Astrocyte (in vitro differentiated cells and primary cell): ENCODE results near the gene PSME3. TPM values are rescaled to one million over a fixed set of nuclear protein-coding genes. Genes with fewer than 3 reads are reported as not detected.

Source experiments
- DNase-seq: peaks from one replicate; pipeline ENCODE4 v3.0.0-alpha.2; 2010; ENCODE audit warnings: low read depth
- FAIRE-seq: peaks from 2 replicates; lab custom pipeline; 2011; peaks lifted over from hg19 to GRCh38; lab: Jason Lieb, UNC
- H2AFZ ChIP-seq: 2 replicates; pipeline ENCODE4 v1.6.0; 2012; ENCODE audit warnings: low read depth, low read length, inconsistent platforms
- H3K27ac ChIP-seq: 2 replicates; pipeline ENCODE4 v1.5.1; 2011; ENCODE audit warnings: low read depth, low read length, inconsistent platforms
- H3K27me3 ChIP-seq: 2 replicates; pipeline ENCODE4 v1.6.0; 2011; ENCODE audit warnings: low read length, inconsistent platforms; ENCODE audit not compliant: insufficient read depth
- H3K36me3 ChIP-seq: 2 replicates; pipeline ENCODE4 v1.5.1; 2011; ENCODE audit warnings: low read length, inconsistent platforms; ENCODE audit not compliant: insufficient read depth
- H3K4me1 ChIP-seq: 2 replicates; pipeline ENCODE4 v1.5.1; 2011; ENCODE audit warnings: low read length, inconsistent platforms; ENCODE audit not compliant: insufficient read depth
- H3K4me2 ChIP-seq: 2 replicates; pipeline ENCODE4 v1.6.0; 2012; ENCODE audit warnings: low read length, inconsistent platforms
- H3K4me3 ChIP-seq: 2 replicates; pipeline ENCODE4 v1.5.1; 2011; ENCODE audit warnings: low read depth, mild to moderate bottlenecking, low read length, inconsistent platforms; ENCODE audit not compliant: insufficient read depth
- H3K79me2 ChIP-seq: 2 replicates; pipeline ENCODE4 v1.6.0; 2012; ENCODE audit warnings: mild to moderate bottlenecking, low read length, inconsistent platforms; ENCODE audit not compliant: insufficient read depth
- H3K9ac ChIP-seq: 2 replicates; pipeline ENCODE4 v1.6.0; 2012; ENCODE audit warnings: mild to moderate bottlenecking, low read length, inconsistent platforms
- H3K9me3 ChIP-seq: 2 replicates; pipeline ENCODE4 v1.5.1; 2012; ENCODE audit warnings: low read depth, mild to moderate bottlenecking, low read length, inconsistent platforms; ENCODE audit not compliant: insufficient read depth
- H4K20me1 ChIP-seq: 2 replicates; pipeline ENCODE4 v1.6.0; 2012; ENCODE audit warnings: low read length, inconsistent platforms; ENCODE audit not compliant: insufficient read depth
- H3K27ac Mint-ChIP-seq: one replicate; pipeline ENCODE4 v1.8.0; 2021; ENCODE audit warnings: mild to moderate bottlenecking, mixed read lengths; ENCODE audit not compliant: unreplicated experiment
- H3K27me3 Mint-ChIP-seq: one replicate; pipeline ENCODE4 v1.8.0; 2021; ENCODE audit warnings: low read depth, mixed read lengths; ENCODE audit not compliant: unreplicated experiment
- H3K36me3 Mint-ChIP-seq: one replicate; pipeline ENCODE4 v1.8.0; 2021; ENCODE audit warnings: low read depth, mixed read lengths; ENCODE audit not compliant: unreplicated experiment
- H3K4me1 Mint-ChIP-seq: one replicate; pipeline ENCODE4 v1.8.0; 2021; ENCODE audit warnings: low read depth, mixed read lengths; ENCODE audit not compliant: unreplicated experiment
- H3K4me3 Mint-ChIP-seq: one replicate; pipeline ENCODE4 v1.8.0; 2021; ENCODE audit warnings: mild to moderate bottlenecking, moderate library complexity, mixed read lengths; ENCODE audit not compliant: unreplicated experiment
- H3K9me3 Mint-ChIP-seq: one replicate; pipeline ENCODE4 v1.8.0; 2021; ENCODE audit warnings: mild to moderate bottlenecking, mixed read lengths; ENCODE audit not compliant: unreplicated experiment
- CTCF ChIP-seq: IDR thresholded peaks from 2 replicates; pipeline ENCODE4 v1.5.1; 2011; ENCODE audit warnings: low read depth, mild to moderate bottlenecking, inconsistent platforms, low read length, moderate library complexity; ENCODE audit not compliant: insufficient read depth
- EZH2 ChIP-seq: IDR thresholded peaks from 2 replicates; pipeline ENCODE4 v1.6.1; 2012; ENCODE audit warnings: mild to moderate bottlenecking, low read length, inconsistent platforms; ENCODE audit not compliant: insufficient read depth
- total RNA-seq: library from RNA; stranded (reverse); gene quantifications from 2 replicates; pipeline ENCODE4 v1.2.1, GENCODE V29; 2021

PSME3 gene
- total RNA-seq, 1 donor from 2014 or later = 152 TPM

- DNase-seq (no peak), FAIRE-seq (no peak)
- Histone ChIP-seq H3K27me3 (peaks cover 5% of the 10 kb centered on the region), H4K20me1 (peaks cover 12% of the 10 kb centered on the region), H3K27ac (no peak overlapping the region), H3K4me3 (no peak overlapping the region), H3K9me3 (no peaks in the 10 kb centered on the region), H2AFZ (no peak overlapping the region), H3K4me2 (no peak overlapping the region), H3K79me2 (peaks cover 38% of the 10 kb centered on the region), H3K4me1 (peaks cover 10% of the 10 kb centered on the region), H3K36me3 (peaks cover 3% of the 10 kb centered on the region), H3K9ac (no peak overlapping the region)
- Mint-ChIP-seq H3K4me3 (no peak overlapping the region), H3K4me1 (peaks cover 17% of the 10 kb centered on the region), H3K9me3 (no peaks in the 10 kb centered on the region), H3K27me3 (peaks cover 3% of the 10 kb centered on the region), H3K27ac (no peak overlapping the region), H3K36me3 (no peaks in the 10 kb centered on the region)
- TF ChIP-seq CTCF = no peak
- no peak for TF ChIP-seq EZH2
These were observed 2.2 kb upstream of the PSME3 start for GRCh38 chr17:42830971-42831370.

DNA sequence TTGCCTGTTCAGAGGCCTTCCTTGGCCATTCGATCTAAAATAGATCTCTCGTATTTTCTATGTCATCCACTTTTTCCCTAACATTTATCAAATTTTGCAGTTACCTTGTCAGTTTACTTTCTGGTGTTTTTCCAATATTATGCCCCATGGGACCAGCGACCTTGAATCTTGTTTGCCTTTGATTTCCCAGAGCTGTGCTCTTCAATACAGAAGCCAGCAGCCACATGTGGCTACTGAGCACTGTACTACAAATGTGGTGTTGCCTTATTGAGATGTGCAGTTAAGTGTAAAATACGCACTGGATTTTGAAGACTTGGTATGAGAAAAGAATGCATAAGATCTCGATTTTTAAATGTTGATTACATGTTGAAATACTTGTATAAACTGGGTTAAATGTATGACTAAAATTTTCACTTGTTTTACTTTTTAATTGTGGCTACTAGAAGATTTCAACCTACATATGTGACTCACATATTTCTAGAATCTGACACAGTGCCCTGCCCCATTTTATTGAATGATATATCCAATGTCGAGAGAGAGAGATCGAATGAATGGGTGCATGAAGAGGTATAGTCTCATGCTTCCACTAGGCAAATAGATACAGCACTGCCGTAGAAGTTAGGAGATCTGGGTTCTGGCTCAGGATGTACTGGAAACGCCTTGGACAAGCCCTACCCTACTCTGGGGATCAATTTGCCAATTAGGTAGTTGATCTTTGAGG is 824 bp upstream of the PSME3 start:
- Histone ChIP-seq H3K27me3 (peaks cover 3% of the 10 kb centered on the region), H3K4me1 (peaks cover 10% of the 10 kb centered on the region), H3K9ac (peak overlapping the region; percentile 92), H3K27ac (peak overlapping the region; percentile 93), H3K36me3 (peaks cover 9% of the 10 kb centered on the region), H2AFZ (peak overlapping the region; percentile 95), H3K9me3 (no peaks in the 10 kb centered on the region), H3K79me2 (peaks cover 43% of the 10 kb centered on the region), H3K4me2 (peak overlapping the region; percentile 88), H3K4me3 (peak overlapping the region; percentile 90), H4K20me1 (peaks cover 16% of the 10 kb centered on the region)
- FAIRE-seq = no peak
- H3K9me3 Mint-ChIP-seq = no peaks in the 10 kb centered on the region
- H3K27me3 Mint-ChIP-seq = peaks cover 3% of the 10 kb centered on the region
- peaks cover 15% of the 10 kb centered on the region for H3K4me1 Mint-ChIP-seq
- peak overlapping the region; percentile 97 for H3K27ac Mint-ChIP-seq
- DNase-seq = no peak
- H3K36me3 Mint-ChIP-seq = peaks cover under 1% of the 10 kb centered on the region
- peak overlapping the region; percentile 96 for H3K4me3 Mint-ChIP-seq
- TF ChIP-seq CTCF = no peak
- no peak for TF ChIP-seq EZH2
